K562 (cell line): ENCODE measurements around the gene AGO4. TPM values are rescaled to one million over a fixed set of nuclear protein-coding genes. Genes with fewer than 3 reads are reported as not detected.

ENCODE experiments used
- CEBPB ChIP-seq: fragments of 450-650 bp; IDR thresholded peaks from 2 replicates; pipeline ENCODE4 v1.6.1; 2016; ENCODE audit warnings: missing genetic modification characterization, missing compliant biosample characterization
- HMGN3 ChIP-seq: IDR thresholded peaks from 2 replicates; pipeline ENCODE4 v1.6.1; 2011; ENCODE audit warnings: borderline replicate concordance, low read depth, mild to moderate bottlenecking, mixed read lengths, low read length; ENCODE audit not compliant: insufficient read length; ENCODE audit errors: extremely low read depth
- HNRNPUL1 ChIP-seq: fragments of 200-400 bp; formaldehyde crosslinking; IDR thresholded peaks from 2 replicates; pipeline ENCODE4 v1.6.1; 2017; ENCODE audit warnings: low read length
- LARP7 ChIP-seq: fragments of 450-650 bp; IDR thresholded peaks from 2 replicates; pipeline ENCODE4 v1.6.1; 2016
- MIER1 ChIP-seq: fragments of 450-650 bp; IDR thresholded peaks from 2 replicates; pipeline ENCODE4 v1.6.1; 2016; ENCODE audit warnings: antibody characterized with exemption, mild to moderate bottlenecking, low read depth
- PTTG1 ChIP-seq: fragments of 450-650 bp; IDR thresholded peaks from 2 replicates; pipeline ENCODE4 v1.6.1; 2016; ENCODE audit warnings: low read depth, mild to moderate bottlenecking, missing genetic modification characterization, missing compliant biosample characterization
- RAD21 ChIP-seq, 2 experiments: fragments of 250-450 bp in 1 of 2; fragments of 450-650 bp in 1 of 2; sonication (Bioruptor Pico) in 1 of 2; formaldehyde crosslinking in 1 of 2; IDR thresholded peaks in 1 of 2; conservative IDR thresholded peaks in 1 of 2; 2 replicates each; pipeline versions ENCODE4 v1.4.0 to v1.8.0; 2020 to 2022; ENCODE audit warnings: mild to moderate bottlenecking in 2 of 2, moderate library complexity in 1 of 2
- SREBF1 ChIP-seq: fragments of 150-350 bp; IDR thresholded peaks from 2 replicates; pipeline ENCODE4 v1.6.1; 2014; ENCODE audit warnings: antibody characterized with exemption, low read depth, low read length, borderline replicate concordance
- XRCC3 ChIP-seq: fragments of 450-650 bp; IDR thresholded peaks from 2 replicates; pipeline ENCODE4 v1.6.1; 2017; ENCODE audit warnings: mild to moderate bottlenecking, moderate library complexity
- ZFP1 ChIP-seq: fragments of 450-650 bp; formaldehyde crosslinking; IDR thresholded peaks from 2 replicates; pipeline ENCODE4 v1.4.0; 2020; ENCODE audit warnings: mild to moderate bottlenecking, mixed read lengths
- ZFP36 ChIP-seq: fragments of 150-350 bp; IDR thresholded peaks from 2 replicates; pipeline ENCODE4 v1.6.1; 2018; ENCODE audit warnings: low read length, low read depth; ENCODE audit not compliant: partially characterized antibody
- ZKSCAN1 ChIP-seq: fragments of 150-350 bp; IDR thresholded peaks from 2 replicates; pipeline ENCODE4 v1.6.1; 2016; ENCODE audit warnings: low read depth, low read length
- ZNF165 ChIP-seq: fragments of 250-450 bp; sonication (Bioruptor Pico); IDR thresholded peaks from 2 replicates; pipeline ENCODE4 v1.4.0; 2020; ENCODE audit warnings: borderline replicate concordance
- ZNF445 ChIP-seq: fragments of 250-450 bp; sonication (Bioruptor Pico); IDR thresholded peaks from 2 replicates; pipeline ENCODE4 v1.4.0; 2020; ENCODE audit warnings: low read depth, mild to moderate bottlenecking, moderate library complexity
- polyA plus RNA-seq, 8 experiments: library from polyadenylated mRNA; depleted of rRNA in 4 of 8; stranded (reverse) in 5 of 8; unstranded in 3 of 8; fragments of >200 nt; fragmentation: Nextera tagmentation in 2 of 8; fragmentation: Illumina TruSeq in 1 of 8; extraction: Ambion mirVana in 2 of 8; extraction: Trizol in 1 of 8; gene quantifications; 2 replicates each; pipeline versions ENCODE4 v1.2.1 to v1.2.3, GENCODE V29; 2011 to 2014; ENCODE audit warnings: inconsistent platforms in 1 of 8, missing spikeins in 1 of 8
- total RNA-seq, 7 experiments: library from RNA; depleted of rRNA in 6 of 7; stranded (reverse); fragments of >200 nt in 6 of 7; fragmentation: Illumina TruSeq in 2 of 7; extraction: Trizol in 2 of 7; gene quantifications; 2 replicates each; pipeline versions ENCODE4 v1.2.1 to v1.2.3, GENCODE V29; 2011 to 2021; ENCODE audit warnings: low replicate concordance in 1 of 7
- TF ChIP-seq, protein P1 (sequence below): fragments of 450-650 bp; IDR thresholded peaks from 2 replicates; pipeline ENCODE4 v1.6.1; 2016
- TF ChIP-seq, protein P2 (sequence below): sonication (generic); IDR thresholded peaks from 2 replicates; pipeline ENCODE4 v1.6.1; 2016

The AGO4 gene
- total and polyA plus RNA-seq, 9 of the 15 experiments (the other 6 are each of a cell fraction or from before 2014, with no cell fraction given) = 1.3 to 10.5 (median 6.5) TPM

DNA sequence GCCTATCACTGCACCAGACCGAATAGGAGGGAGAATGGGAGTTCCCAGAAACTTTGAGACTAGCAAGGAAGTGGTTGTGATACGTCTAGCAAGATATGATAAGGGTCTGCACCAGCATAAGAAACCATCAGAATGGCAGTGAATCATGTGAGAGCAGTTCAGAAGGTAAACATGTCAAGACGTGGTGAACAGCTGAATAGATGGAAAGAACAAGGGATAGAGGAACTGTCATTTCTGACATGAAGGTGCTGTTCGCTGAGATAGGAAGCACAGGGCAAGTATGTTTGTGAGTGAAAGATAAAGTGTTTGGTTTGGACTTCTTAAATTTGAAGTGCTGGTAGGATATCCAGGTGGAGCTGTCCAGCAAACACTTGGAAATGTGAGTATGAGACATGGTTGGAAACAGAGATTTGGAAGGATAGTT is 74.0 kb downstream of the AGO4 start (continued):
- TF ChIP-seq RAD21 (CRISPR knock-in tag; conservative IDR thresholded peaks at IDR 0.05 in 1 of 2, IDR thresholded peaks at IDR 0.05 in 1 of 2) = no peak
- TF ChIP-seq CEBPB (tag) = no peak
- no peak for TF ChIP-seq PTTG1 (tag)
- TF ChIP-seq XRCC3 = no peak
- peak; percentile 92 for TF ChIP-seq MIER1
- no peak for TF ChIP-seq ZFP1 (CRISPR knock-in tag)
- TF ChIP-seq, protein P1, sequence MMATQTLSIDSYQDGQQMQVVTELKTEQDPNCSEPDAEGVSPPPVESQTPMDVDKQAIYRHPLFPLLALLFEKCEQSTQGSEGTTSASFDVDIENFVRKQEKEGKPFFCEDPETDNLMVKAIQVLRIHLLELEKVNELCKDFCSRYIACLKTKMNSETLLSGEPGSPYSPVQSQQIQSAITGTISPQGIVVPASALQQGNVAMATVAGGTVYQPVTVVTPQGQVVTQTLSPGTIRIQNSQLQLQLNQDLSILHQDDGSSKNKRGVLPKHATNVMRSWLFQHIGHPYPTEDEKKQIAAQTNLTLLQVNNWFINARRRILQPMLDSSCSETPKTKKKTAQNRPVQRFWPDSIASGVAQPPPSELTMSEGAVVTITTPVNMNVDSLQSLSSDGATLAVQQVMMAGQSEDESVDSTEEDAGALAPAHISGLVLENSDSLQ = peak; percentile 94
- TF ChIP-seq LARP7 = no peak
- TF ChIP-seq, protein P2, sequence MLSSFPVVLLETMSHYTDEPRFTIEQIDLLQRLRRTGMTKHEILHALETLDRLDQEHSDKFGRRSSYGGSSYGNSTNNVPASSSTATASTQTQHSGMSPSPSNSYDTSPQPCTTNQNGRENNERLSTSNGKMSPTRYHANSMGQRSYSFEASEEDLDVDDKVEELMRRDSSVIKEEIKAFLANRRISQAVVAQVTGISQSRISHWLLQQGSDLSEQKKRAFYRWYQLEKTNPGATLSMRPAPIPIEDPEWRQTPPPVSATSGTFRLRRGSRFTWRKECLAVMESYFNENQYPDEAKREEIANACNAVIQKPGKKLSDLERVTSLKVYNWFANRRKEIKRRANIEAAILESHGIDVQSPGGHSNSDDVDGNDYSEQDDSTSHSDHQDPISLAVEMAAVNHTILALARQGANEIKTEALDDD = peak; percentile 75; the same call in 1 of the 2 replicates
- no peak for TF ChIP-seq ZKSCAN1
- no peak for TF ChIP-seq SREBF1
- no peak for TF ChIP-seq ZNF165 (CRISPR knock-in tag)
- TF ChIP-seq ZNF445 = no peak
- no peak for TF ChIP-seq ZFP36
- TF ChIP-seq HMGN3 = no peak
- TF ChIP-seq HNRNPUL1 = no peak
